ENCODE data around the gene KCNQ1OT1.

- TF ChIP-seq EP300 (IDR thresholded peaks at IDR 0.05) = no peak
- no peak for TF ChIP-seq POLR2A (IDR thresholded peaks at IDR 0.05)
These were observed 25.1 kb downstream of the KCNQ1OT1 start for GRCh38 chr11:2674658-2675131.
